Measurements from ENCODE around the gene SLC22A1.

The SLC22A1 gene

GRCh38 chr6:160180706-160181105, 59.1 kb downstream of the SLC22A1 start:
- no peak for DNase-seq

GRCh38 chr6:160188773-160189172, 67.2 kb downstream of the SLC22A1 start:
- DNase-seq: no peak

- DNase-seq: no peak
These were observed 68.5 kb downstream of the SLC22A1 start for GRCh38 chr6:160190081-160190480.

GRCh38 chr6:160190973-160191372, 69.4 kb downstream of the SLC22A1 start:
- no peak for DNase-seq

- no peak for DNase-seq
These were observed 71.2 kb downstream of the SLC22A1 start for GRCh38 chr6:160192840-160193239.

- no peak for DNase-seq
These were observed 73.2 kb downstream of the SLC22A1 start for GRCh38 chr6:160194808-160195207.

- no peak for DNase-seq
These were observed 76.0 kb downstream of the SLC22A1 start for GRCh38 chr6:160197662-160198061.

GRCh38 chr6:160198606-160199211, 77.1 kb downstream of the SLC22A1 start:
- DNase-seq: peak; percentile 2

- no peak for DNase-seq
These were observed 79.4 kb downstream of the SLC22A1 start for GRCh38 chr6:160201061-160201460.

- DNase-seq: no peak
These were observed 80.8 kb downstream of the SLC22A1 start for GRCh38 chr6:160202411-160202810.

GRCh38 chr6:160203076-160203475, 81.5 kb downstream of the SLC22A1 start:
- no peak for DNase-seq

GRCh38 chr6:160203522-160203921, 81.9 kb downstream of the SLC22A1 start:
- no peak for DNase-seq

- no peak for DNase-seq
These were observed 82.3 kb downstream of the SLC22A1 start for GRCh38 chr6:160203953-160204352.

- no peak for DNase-seq
These were observed 83.1 kb downstream of the SLC22A1 start for GRCh38 chr6:160204710-160205109.

- DNase-seq: peak; percentile 27
These were observed 86.0 kb downstream of the SLC22A1 start for GRCh38 chr6:160207618-160208017.

All from MV-4-11 (cell line).